Measurements from ENCODE around the gene DCST1.

- TF ChIP-seq POLR2AphosphoS2 (conservative IDR thresholded peaks at IDR 0.05; ENCODE audit: low read length) = no peak
- TF ChIP-seq POLR2A (IDR thresholded peaks at IDR 0.05; ENCODE audit: low read length) = no peak
- TF ChIP-seq CTCF (IDR thresholded peaks at IDR 0.05) = no peak
- TF ChIP-seq REST (IDR thresholded peaks at IDR 0.05) = no peak
- no peak for TF ChIP-seq CBX8 (IDR thresholded peaks at IDR 0.05)
- no peak for TF ChIP-seq USF2 (IDR thresholded peaks at IDR 0.05)
- no peak for TF ChIP-seq EHMT2 (IDR thresholded peaks at IDR 0.05; ENCODE audit: low read depth)
- TF ChIP-seq CBX2 (IDR thresholded peaks at IDR 0.05; ENCODE audit: borderline replicate concordance, low read depth) = no peak
- no peak for TF ChIP-seq EP300 (IDR thresholded peaks at IDR 0.05)
These were observed 35.0 kb downstream of the DCST1 start for GRCh38 chr1:155068599-155068998.

Data from A549 (cell line).